A673 (cell line): ENCODE data around the gene PSMD13.

ENCODE experiments used
- CTCF ChIP-seq: fragments of 300-800, 200-600 bp; sonication (generic); conservative IDR thresholded peaks from 2 replicates; pipeline ENCODE4 v1.5.1; 2017; ENCODE audit warnings: low read depth, mild to moderate bottlenecking, antibody characterized with exemption, low read length, moderate library complexity, mixed read lengths
- EZH2 ChIP-seq: fragments of 200-600 bp; sonication (generic); IDR thresholded peaks from 2 replicates; pipeline ENCODE4 v1.6.1; 2017; ENCODE audit warnings: borderline replicate concordance, low read depth, mild to moderate bottlenecking, mixed read lengths, antibody characterized with exemption, low read length; ENCODE audit not compliant: poor library complexity, severe bottlenecking

- 0 out of 2 replicates have a peak, but pooled peaks have one; percentile 8 for TF ChIP-seq CTCF
- TF ChIP-seq EZH2, result no peak
These were observed 43.4 kb downstream of the PSMD13 start for GRCh38 chr11:279966-280705.
